ENCODE data around the gene ECHDC1.

- no peak for TF ChIP-seq CTCF (IDR thresholded peaks at IDR 0.05)
- TF ChIP-seq ZFX (IDR thresholded peaks at IDR 0.05; ENCODE audit: borderline replicate concordance): no peak
Observed at GRCh38 chr6:127381384-127381783, 38.0 kb upstream of the ECHDC1 start.

Data from 22Rv1 (cell line).